ENCODE measurements around the gene KIAA0930.
A peak's percentile ranks its signal among the peaks of the same experiment; 100 is the strongest.
"Not testable (repeated sequence)": the region's sequence is repeated elsewhere in the genome, so short reads cannot be mapped to it uniquely, and the experiment has no call there.

Gene KIAA0930

GRCh38 chr22:45240810-45241631, at the start of gene KIAA0930:
Gene KIAA0930, minus strand, starts transcription at chr22:45240894. Its CDS starts 191 bp downstream, at chr22:45240703.
- DNase-seq: peak; percentile 85

DNA sequence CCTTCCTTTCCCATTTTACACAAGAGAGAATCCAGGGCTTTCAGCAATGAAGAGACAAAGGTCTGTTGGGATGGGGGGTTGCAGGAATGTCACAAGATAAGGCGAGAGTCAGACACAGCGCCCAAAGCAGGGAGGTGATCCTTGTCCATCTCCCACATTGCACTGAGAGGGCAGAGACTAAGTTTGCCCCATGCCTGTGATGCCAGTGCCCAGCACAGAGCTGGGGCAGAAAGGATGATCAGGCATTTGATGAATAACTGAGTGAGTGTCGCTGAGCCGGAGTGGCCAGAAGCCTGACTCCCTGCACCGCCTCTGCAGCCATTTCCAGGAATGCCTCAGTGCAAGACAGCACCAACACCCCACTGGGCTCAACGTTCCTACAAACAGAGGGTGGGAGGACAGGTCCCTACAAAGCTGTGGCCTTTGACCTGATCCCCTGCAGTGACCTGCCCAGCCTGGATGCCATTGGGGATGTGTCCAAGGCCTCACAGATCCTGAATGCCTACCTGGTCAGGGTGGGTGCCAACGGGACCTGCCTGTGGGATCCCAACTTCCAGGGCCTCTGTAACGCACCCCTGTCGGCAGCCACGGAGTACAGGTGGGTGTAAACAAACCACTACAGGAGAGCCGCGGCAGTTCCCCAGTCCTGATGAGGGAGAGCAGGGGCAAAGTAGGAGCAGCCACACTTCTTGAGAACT, 46.3 kb upstream of the KIAA0930 start:
- DNase-seq: no peak

DNA sequence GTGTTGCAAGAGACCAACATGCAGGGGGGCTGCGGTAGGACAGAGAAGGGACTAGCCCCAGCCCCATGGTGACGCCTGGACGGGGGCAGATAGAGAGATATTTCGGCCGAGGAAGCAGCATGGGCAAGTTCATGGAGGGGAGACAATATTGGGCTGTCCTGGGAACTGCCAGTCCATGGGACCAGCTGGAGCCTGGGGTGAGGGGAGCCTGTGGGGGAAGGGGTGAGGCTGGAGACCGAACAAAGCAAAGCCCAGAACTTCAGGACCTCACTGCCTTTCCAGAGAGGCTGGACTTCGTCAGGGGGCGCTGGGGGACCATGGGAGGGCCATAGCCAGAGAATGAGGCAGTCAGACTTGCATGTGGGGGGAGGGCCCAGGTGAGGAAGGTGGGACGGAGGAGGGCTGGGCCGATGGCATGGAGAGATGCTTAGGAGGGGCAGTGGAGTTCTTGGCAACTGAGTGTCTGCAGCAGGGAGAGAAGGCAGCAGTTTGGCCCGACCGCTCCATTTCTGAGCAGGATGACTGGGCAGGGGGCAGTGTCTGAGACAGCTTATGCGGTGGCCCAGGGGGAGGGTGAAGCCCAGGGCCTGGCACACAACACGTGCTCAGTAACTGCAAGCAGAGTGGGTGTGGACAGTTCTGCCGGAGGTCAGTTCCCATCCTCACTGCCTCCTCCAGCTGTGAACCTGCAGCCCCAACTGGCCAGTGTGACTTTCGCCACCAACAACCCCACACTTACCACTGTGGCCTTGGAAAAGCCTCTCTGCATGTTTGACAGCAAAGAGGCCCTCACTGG, 44.8 kb upstream of the KIAA0930 start:
- DNase-seq: no peak

- peak; percentile 50 for DNase-seq
These were observed 44.1 kb upstream of the KIAA0930 start, which contains the start of gene UPK3A for GRCh38 chr22:45284705-45285262. Gene UPK3A, plus strand, starts transcription at chr22:45284949. Its CDS starts 65 bp downstream, at chr22:45285014.

- DNase-seq: no peak
These were observed 40.3 kb upstream of the KIAA0930 start for GRCh38 chr22:45281010-45281409.

- DNase-seq: no peak
These were observed 39.9 kb upstream of the KIAA0930 start for GRCh38 chr22:45280587-45280980.

GRCh38 chr22:45278125-45278524, 37.4 kb upstream of the KIAA0930 start:
- no peak for DNase-seq

DNA sequence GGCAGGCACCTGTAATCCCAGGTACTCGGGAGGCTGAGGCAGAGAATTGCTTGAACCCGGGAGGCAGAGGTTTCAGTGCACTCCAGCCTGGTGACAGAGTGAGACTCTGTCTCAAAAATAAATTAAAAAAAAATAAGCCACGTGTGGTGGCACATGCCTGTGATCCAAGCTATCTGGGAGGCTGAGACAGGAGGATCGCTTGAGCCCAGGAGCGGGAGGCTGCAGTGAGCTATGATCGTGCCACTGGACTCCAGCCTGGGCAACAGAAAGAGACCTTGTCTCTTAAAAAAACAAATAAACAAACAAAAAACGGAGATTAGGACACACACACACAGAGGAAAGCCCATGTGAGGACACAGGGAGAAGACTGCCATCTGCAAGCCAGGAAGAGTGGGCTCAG, 37.0 kb upstream of the KIAA0930 start:
- not testable (repeated sequence) for DNase-seq

- no peak for DNase-seq
These were observed 35.9 kb upstream of the KIAA0930 start for GRCh38 chr22:45276507-45277105.

DNA sequence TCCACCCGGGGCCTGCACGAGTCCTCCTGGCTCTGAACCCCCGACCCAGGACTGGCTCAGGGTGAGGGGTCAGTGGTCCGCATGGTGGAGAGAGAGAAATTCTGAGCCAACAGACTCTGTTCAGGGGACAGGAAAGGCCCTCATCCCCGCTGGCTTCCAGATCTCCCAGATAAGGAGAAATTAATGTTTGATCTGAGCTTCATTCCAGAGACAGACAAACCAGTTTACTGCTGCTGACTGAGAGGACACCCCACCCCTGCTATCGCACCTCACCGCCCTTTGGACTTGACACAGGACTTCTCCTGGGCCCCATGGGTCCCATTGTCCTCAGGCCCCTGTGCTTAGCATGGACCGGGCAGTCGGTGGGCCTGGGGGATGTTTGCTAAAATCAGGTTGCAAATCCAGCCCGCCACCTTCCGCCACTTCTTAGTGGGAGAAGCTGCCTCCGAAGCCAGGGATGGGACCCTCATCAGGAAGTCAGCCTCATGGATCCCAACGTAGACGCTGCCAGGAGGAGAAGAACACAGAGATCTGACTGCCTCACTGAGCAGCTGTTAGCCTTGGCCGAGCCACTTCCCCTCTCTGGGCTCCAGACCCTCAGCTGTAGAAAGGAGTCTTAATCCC, 32.9 kb upstream of the KIAA0930 start:
- no peak for DNase-seq

GRCh38 chr22:45272498-45272897, 31.8 kb upstream of the KIAA0930 start:
- no peak for DNase-seq

GRCh38 chr22:45271667-45272201, 31.0 kb upstream of the KIAA0930 start:
- no peak for DNase-seq

- DNase-seq: no peak
These were observed 29.7 kb upstream of the KIAA0930 start for GRCh38 chr22:45270095-45271020.

DNA sequence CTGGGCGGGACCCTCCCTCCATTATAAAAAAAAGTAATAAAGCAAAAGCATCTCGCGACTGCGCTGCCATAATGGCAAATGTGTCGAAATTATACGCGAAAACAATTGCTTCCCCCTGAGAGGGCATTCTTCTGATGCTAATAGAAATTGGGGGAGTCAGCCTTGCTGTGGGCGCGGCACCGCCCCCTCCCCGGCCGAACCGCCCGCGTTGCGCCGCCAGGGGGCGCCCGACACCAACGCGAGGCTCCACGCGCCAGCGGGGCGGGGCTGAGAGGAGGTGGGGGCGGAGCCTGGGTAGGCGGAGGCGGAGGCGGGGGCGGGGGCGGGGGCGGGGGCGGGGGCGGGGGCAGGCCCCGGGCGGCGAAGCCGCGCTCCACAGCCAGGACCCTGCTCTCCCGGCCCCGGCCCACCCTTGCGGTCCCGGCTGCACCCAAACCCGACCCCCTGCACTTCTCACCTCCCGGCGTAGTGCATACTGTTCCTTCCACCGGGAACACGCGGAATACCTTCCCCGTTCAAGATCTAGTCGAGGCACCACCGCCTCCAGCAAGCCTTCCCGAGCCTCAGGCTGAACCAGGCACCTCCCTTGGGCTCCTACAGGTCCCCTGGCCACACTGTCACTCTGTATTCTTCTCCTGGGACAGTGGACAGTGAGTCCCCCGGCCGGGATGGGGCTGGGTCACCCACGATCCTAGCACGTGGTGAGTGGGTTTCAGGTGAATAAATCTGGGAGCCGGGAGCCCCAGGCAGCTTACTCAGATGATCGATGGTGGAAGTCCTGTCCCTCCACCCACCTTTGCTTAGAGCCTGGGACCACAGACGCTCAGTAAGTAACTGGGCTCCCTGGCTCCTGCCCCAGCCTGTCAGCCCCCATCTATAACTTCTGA, 28.5 kb upstream of the KIAA0930 start:
- DNase-seq: peak; percentile 93

GRCh38 chr22:45268167-45268957, 27.7 kb upstream of the KIAA0930 start:
- no peak for DNase-seq

- no peak for DNase-seq
These were observed 24.8 kb upstream of the KIAA0930 start for GRCh38 chr22:45265535-45265934.

- DNase-seq: no peak
These were observed 23.0 kb upstream of the KIAA0930 start for GRCh38 chr22:45263463-45264269.

Data from activated CD4-positive, alpha-beta T cell treated with anti-CD3 and anti-CD28 coated beads, Interleukin-2, Interleukin-6, amounts not matched to agents 100 ng/mL and 50 ng/mL, durations not matched to agents 16 hours and 8 hours (primary cell).